HG02678 (cell line): ENCODE data around the gene VEZT.
"Not testable (repeated sequence)": the region's sequence is repeated elsewhere in the genome, so short reads cannot be mapped to it uniquely, and the experiment has no call there.

Source experiments
- ATAC-seq: cut with Tn5 transposase; IDR thresholded peaks from one replicate; pipeline ENCODE4 v1.9.1; 2021; ENCODE audit warnings: mild to moderate bottlenecking, moderate library complexity; ENCODE audit not compliant: unreplicated experiment

VEZT gene, protein sequence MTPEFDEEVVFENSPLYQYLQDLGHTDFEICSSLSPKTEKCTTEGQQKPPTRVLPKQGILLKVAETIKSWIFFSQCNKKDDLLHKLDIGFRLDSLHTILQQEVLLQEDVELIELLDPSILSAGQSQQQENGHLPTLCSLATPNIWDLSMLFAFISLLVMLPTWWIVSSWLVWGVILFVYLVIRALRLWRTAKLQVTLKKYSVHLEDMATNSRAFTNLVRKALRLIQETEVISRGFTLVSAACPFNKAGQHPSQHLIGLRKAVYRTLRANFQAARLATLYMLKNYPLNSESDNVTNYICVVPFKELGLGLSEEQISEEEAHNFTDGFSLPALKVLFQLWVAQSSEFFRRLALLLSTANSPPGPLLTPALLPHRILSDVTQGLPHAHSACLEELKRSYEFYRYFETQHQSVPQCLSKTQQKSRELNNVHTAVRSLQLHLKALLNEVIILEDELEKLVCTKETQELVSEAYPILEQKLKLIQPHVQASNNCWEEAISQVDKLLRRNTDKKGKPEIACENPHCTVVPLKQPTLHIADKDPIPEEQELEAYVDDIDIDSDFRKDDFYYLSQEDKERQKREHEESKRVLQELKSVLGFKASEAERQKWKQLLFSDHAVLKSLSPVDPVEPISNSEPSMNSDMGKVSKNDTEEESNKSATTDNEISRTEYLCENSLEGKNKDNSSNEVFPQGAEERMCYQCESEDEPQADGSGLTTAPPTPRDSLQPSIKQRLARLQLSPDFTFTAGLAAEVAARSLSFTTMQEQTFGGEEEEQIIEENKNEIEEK

DNA sequence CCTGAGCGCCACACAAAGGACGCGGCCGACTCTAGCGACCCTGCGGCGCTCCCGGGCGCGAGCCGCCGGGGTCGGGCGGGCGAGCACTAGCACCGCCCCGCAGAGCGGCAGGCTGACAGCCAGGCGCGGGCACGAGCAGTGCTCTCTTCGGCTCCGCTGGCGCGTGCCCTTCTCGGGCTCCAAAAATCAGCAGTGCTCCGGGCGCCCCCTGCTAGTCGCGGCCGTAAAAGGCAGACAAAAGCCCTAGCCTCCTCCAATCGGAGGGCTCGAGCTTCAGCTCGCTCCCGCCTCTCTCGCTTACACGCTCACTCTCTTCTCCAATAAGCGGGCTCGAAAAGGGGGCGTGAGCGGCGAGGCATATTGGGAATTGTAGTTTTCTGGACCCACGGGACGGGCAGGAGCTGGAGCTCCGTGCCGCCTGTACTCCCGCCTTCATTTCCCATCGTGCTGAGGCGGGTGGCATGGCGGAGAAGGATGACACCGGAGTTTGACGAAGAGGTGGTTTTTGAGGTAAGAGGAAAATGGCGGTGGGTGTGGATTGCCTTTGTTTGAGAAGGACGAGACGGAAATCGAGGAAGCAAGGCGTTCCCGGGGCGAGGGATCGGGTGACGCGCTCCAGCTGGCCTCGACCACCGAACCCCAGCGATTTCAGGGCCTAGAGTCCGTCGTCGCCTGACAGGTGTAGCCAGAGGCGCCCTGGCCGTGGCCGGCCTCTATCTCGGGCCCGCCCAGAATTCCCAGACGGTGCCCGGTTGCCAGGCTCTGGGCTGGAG lies at the start of gene VEZT, which contains the start of gene FGD6:
TSS of gene VEZT (plus strand) at position 431 of the 773 bp plus-strand sequence. CDS start at position 475, 44 bp downstream.
TSS of gene FGD6 (minus strand) at position 91 of the 773 bp plus-strand sequence. CDS start 227 bp downstream, outside the sequence.
- ATAC-seq, result peak; percentile 91

DNA sequence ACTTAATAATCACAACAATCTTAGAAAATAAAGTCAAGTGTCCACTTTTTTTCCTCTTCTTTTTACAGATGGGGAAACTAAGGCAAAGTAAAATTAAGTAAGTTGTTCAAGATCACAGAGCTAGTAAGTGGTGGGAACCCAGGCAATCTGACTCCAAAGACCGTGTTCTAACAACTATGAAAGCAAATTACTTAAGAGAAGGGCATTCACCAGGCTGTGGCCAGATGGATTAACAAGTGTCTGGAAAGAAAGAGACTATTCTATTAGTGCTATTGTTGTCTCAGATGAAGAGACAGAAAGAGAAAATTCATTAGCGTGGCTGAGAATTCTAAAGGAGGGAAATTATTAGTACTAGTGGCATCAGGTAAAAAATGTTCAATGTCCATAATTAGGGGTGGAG lies 48.9 kb upstream of the VEZT start:
- no peak for ATAC-seq

DNA sequence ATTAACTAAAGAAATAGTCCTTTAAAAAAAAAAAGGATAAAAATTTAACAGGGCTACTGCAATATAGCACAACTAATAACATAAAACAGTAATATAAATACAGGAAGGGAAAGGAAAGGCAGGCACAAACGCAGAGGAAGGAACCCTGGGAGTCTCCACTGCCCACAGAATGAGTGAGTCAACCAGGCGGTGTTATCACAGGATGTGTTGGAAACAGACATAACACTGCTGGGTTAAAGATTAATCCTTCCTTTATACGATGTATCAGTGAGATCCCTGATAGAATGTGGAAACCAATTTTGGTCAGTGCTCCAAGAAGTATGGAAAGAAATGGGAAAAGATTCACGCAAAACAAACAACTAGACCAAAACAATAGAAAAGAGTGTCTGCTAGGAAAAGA lies 48.2 kb upstream of the VEZT start:
- no peak for ATAC-seq

DNA sequence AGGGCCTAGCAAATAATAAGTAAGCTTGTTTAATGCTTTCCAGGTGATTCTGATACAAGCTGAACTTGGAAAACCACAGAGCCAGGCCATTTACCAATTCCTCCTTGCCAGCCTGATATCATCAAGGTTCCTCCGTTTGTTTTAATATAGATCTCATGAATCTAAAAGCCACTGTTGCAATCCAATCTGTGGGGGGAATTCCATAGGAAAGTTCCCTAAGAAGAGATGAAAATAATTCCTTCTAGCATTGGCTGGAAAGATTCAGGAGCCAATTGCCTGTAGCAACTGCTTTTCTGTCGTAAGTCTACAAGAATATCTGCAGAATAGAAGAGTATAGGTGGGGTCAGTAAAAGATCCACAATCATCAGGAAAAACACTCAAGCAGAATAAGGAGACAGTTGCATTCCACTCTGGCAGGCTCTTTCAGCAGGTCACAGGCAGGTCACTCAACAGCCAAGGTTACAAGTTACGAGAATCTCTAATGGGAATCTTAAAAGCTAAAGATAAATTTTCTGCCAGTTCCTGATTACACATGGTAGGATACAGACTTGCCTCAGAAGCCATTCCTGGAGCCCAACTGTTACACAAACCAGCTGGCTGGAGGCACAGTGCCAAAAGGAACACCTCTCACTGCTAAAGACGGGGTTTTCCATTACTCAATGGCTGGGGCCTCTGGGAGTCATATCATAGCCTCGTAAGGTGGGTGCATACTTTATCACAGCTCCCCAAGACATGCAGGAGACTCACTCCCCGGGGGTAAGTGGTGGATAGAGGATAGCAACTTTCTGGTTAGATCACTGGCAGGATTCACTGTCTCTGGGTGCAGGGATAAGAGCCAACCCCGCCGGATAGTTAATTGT lies 44.0 kb upstream of the VEZT start:
- ATAC-seq, result no peak

DNA sequence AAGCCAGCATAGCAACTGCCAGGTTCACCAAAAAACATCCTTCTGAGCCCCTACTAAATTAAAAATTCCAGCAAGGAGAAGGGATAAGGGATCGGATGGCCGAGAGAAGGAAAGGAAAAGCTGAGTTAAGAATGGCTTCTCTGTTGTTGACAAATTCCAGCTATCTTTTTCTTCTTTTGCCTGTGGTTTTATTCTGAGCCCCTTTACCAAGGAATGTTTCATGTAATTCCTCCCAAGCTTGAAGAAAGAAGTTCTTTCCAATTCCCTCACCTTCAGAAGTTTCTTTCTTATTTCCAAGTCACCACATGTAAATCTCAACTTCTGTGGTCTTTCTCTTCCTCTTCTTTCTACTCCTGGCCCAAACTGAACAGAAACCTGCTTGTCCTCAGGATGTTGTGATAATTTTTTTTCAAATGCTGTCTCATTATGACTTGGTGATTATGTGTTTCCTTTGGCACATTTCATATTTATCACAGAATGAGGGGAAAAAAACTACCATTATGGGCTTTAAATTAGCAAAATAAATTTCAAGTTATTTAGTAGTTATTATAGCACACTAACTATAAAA lies 40.3 kb upstream of the VEZT start:
- ATAC-seq, result no peak

DNA sequence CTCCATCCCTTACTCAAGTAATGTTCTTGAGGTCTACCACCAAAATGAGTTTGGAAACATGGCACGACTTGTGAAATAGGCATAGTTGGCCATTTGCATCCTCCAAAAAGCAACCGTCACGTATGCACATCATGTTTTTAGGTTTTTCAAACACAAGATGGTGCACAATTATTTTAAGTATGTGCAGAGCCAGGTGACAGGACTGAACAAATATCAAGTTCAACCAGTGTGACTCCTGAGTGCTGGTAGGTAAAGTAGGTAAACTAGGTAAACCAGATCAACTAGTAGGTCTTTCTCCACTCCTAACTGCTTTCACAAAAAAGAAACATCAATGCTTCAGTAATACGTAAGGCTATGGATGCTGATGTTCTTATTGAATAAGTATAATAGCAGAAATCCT lies 39.5 kb upstream of the VEZT start:
- ATAC-seq, result no peak

DNA sequence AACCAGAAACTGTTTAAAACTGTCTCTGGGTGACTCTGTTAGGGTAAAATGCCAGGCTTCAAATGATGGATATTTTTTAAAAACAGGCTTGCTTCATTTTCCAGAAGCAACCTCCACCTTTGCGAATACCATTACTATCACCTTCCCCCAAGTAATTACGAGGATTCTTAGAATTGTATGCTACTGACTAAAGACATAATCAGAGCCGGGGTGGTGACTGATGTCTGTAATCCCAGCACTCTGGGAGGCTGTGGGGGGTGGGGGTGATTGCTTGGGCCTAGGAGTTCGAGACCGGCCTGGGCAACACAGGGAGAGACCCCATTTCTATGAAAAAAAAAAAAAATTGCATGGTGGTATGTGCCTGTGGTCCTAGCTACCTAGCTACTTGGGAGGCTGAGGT lies 38.6 kb upstream of the VEZT start:
- ATAC-seq, result no peak

DNA sequence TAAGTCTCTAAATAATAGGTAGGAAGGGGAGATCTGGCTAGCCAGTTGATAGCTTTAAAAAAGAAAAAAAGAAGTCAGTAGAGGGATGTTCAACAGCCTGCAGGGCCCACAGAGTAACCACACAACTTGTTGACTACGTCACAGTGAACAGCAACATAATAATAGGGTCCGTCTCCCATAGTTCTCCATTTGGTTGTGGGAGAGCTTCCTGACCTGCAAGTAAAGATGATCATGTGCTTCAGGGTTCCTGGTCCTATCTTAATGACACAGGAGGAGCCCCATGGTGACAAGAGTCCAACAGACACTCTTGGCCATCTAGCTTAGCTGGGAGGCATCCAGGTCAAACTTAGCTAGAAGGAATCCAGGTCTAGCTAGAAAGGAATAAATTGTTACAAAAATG lies 36.5 kb upstream of the VEZT start:
- no peak for ATAC-seq

DNA sequence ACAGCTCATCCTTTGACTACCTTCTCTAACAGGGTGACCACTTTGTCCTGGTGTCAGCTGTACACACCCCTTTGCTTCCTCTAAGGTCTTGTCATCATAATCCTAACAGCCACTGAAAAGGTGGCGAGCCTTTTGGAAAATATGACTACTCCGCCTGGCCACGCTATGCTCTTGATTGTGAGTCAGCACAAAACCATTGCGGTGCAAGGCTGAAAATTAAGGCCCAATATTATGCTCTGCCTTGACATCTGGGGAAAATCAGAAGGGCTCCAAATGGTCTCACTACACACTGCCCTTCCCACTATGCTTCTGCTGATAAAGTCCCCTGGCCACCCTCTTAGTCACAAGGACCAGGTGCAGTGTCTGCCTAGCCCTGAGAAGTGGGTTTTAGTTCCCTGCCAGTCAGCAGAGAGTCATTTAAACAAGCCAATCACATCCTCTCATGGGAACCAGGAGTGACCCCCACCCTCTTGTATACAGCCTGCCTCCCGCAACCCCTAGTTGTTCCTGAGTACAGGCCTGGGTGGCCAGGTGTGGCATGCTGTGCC lies 34.7 kb upstream of the VEZT start:
- ATAC-seq, result peak; percentile 66

DNA sequence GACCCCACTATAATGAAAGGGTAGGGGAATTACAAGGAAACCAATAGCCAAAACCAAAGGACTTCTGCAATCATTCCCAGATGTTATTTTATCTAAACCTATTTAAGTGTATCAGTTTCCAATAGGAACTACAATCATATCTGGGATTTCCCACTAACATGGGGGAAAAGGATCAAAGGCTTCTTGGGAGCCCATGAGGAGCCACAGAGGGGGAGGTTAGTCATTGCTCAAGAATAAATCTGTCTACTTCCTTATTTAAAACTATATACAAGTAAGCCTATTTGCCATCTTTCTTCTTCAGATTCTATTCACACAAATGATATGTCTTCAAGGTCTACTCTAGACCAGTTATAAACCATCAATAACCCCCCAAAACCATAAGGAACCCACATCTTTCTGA lies 33.5 kb upstream of the VEZT start:
- ATAC-seq, result no peak

DNA sequence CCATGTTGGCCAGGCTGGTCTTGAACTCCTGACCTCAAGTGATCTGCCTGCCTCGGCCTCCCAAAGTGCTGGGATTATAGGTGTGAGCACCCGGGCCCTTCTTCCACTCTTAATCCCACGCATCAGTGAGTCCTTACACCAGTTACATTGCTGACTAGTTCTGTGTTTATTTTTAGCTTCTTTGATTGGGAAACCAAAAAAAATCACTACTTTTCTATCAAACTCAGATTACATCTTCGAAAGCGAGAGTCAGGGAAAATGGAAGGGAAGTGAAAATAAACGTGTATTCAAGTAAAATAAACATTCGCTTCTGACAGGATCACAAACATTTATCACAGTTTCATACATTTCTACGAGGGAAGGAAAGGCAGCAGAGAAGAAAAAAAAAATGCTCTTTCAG lies 32.5 kb upstream of the VEZT start:
- no peak for ATAC-seq

DNA sequence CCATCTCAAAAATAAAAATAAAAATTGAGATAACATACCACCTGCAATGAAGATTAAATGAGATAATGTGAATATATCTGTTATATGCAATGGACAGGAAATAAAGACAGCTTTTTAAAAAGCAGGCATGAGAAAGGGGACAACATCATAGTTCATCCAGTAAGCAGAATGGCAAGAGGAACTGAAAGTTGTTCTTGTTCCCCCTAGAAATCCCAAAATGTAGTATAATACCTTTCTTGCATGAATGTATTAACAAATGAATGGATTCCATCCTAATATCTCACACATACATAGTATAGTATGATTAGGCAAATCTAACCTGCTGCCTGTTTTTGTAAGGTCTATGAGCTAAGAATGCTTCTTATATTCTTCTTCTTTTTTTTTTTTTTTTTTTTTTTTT lies 31.8 kb upstream of the VEZT start:
- no peak for ATAC-seq

DNA sequence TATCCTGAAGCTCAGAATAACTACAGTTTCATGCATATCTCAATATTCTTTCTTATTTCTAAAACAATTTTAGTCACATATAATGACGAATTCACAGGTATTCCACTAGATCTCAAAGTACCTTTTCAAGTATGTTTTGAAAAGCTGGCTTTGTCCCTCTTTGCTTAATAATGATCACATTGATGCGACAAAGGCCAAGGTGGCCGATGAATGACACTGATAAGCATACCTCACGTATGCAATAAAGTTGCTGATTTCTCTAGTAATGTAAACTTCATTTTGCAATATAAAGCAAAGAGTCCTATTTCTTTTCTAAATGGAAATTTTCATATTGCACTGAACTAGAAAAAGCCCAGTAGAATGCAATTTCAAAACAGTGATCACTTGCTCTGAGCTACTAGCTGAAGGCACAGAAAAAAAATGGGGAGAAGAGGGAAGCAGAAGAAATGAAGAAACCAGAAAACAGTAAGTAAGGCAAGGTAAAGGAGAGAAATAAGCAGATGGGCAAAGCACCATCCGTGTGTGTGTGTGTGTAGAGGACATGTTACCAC lies 29.7 kb upstream of the VEZT start:
- no peak for ATAC-seq

DNA sequence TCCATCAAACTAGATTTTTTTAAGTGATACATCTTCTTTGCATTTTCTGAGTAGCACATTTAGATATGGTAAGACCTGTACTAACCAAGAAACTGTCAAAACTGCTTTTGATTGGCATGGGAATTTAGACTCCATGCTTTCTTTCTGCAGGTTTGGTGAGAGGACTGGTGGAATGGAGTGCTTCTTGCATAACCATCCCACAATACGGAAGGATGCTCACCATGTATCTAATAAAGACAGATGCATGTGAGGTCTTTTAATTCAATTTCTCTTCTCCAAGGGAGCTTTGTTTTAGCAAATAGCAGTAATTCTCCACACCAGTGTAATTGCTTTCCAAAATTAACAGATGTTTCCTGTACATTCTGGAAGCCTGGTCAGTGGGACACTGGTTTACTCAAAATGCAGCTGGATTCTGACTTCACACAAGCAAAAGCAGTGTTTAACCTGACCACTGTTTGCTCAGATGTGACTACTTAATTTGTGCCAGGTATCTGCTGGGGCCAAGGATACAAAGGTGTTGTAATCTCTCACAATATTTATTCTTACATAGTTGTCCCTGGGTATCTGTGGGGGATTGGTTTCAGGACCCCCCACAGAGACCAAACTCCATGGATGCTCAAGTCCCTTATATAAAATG lies 26.4 kb upstream of the VEZT start:
- ATAC-seq, result no peak

DNA sequence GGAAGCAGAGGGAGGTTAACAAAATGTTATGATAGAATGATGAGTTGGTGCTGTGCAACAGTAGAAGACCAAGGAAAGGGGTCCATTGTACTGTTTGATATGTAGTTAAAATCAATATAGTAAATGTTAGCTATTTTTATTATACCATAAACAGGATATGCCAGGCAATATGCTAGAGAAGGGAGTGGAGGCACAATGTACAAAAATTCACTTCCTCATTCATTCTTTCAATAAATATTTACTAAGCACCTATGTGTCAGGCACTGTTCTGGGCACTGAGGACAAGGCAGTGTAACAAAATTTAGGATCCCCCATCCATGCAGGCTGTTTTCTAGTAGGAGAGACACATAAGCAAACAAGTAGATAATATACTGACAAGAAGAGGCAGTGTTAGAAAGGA lies 25.3 kb upstream of the VEZT start:
- ATAC-seq, result no peak

DNA sequence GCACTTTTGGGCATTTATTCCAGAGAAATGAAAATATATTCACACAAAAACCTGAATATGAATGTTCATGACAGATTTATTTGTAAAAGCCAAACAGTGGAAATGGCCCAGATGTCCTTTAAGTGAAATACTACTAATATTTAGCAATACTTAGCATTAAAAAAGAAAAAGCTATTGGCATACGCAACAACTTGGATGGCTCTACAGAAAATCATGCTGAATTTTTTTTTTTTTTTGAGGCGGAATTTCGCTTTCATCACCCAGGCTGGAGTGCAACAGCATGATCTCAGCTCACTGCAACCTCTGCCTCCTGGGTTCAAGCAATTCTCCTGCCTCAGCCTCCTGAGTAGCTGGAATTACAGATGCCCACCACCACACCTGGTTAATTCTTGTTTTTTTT lies 24.5 kb upstream of the VEZT start:
- ATAC-seq, result no peak

DNA sequence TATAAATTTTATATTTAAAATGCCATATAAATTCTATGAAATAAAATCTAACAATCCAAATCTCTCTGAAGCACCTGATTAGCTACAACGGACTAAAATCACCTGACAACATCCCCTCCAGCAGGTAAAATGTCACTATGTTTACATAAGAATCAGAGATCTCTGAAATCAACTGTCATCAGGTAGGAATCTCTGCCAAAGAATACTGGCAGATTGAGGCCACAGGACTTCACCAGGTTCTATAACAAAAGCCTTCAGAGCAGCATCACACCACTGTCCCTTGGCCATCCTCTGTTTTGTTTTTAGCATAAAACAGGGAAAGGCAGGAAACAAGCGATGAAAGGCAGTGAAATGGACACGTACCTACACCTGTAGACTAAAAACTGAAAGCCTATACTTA lies 22.5 kb upstream of the VEZT start:
- no peak for ATAC-seq

DNA sequence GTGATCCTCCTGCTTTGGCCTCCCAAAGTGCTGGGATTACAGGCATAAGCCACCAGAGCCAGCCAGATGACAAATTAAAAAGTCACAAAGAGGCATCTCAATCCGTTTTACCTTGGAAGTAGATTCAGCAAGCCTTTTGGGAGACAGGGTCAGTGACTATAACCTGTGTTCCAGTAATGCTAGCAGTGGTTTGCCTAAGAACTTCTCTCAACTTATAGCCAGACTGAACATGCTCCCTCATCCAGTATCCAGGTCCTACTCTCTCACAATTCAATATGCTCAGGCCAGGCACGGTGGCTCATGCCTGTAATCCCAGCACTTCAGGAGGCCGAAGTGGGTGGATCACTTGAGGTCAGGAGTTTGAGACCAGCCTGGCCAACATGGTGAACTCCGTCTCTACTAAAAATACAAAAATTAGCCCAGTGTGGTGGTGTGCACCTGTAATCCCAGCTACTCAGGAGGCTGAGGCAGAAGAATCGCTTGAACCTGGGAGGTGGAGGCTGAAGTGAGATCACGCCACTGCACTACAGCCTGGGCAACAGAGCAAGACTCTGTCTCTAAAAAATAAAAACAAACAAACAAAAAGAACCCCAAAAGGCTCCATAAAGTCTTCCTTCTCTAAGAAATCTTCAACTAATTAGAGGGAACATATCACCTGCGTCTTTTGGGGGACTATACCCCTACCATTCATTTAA lies 20.6 kb upstream of the VEZT start:
- not testable (repeated sequence) for ATAC-seq
